ENCODE results near the gene MRPL2.
"Not testable (repeated sequence)": the region's sequence is repeated elsewhere in the genome, so short reads cannot be mapped to it uniquely, and the experiment has no call there.

MRPL2 gene

DNA sequence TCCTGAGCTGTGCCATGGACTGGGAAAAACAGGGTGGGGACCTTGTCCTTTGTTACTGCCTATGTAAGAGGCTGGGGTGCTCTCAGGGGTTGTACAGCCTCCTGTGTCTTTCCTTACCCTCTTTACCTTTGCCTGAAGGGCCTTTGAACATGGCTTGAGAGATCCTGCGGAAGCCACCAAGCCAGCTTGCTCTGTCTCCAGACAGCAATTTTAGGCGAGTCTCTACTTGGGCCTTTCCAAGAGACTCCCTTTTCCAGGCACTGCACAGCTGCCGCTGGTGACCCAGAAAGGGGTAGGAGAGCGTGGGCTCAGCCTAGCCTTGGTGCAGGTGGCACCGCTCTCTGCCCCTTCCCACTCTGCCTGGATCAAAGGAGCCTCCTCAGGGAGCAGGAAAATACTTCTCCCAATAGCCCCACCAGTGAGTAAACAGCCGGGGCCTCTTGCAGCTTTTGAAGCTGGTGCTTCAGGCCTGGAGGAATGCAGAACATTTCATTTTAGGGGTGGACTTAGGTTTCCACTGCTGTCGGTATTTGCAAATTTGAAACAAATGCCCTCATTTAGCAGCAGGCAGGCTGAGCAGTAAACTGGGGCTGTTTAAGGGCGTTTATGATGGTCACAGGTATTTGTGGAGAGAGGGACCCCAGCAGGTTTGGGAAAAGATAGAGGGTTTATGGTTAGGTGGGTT, 30.8 kb upstream of the MRPL2 start:
- Histone ChIP-seq H3K9ac (peak overlapping the region in 3 of 11 experiments; percentile 16 to 23 (median 17); a peak in 3 of 22 replicates), H3K9me3 (replicated peaks in 1 of 11) (no peaks in the 10 kb centered on the region), H3K4me3 (no peak overlapping the region), H3K36me3 (0 out of 22 replicates have a peak, but pooled peaks cover 0 to 6% (median 0%) of the 10 kb centered on the region in 11 experiments), H3K27me3 (no peaks in the 10 kb centered on the region), H4K20me1 (peaks cover 0 to 98% (median 77%) of the 10 kb centered on the region in 11 experiments; a peak in 17 of 22 replicates), H3K4me2 (peak overlapping the region in 10 of 11 experiments; percentile 4 to 40 (median 28); a peak in 13 of 22 replicates), H3K27ac (0 out of 22 replicates have a peak overlapping the region, but pooled peaks of 2 of the 11 experiments have one; percentile 7 to 11), H3K4me1 (peaks cover 20 to 61% (median 48%) of the 10 kb centered on the region in 10 experiments)
- no peak for TF ChIP-seq Cebpa-rat (IDR thresholded peaks at IDR 0.05)

DNA sequence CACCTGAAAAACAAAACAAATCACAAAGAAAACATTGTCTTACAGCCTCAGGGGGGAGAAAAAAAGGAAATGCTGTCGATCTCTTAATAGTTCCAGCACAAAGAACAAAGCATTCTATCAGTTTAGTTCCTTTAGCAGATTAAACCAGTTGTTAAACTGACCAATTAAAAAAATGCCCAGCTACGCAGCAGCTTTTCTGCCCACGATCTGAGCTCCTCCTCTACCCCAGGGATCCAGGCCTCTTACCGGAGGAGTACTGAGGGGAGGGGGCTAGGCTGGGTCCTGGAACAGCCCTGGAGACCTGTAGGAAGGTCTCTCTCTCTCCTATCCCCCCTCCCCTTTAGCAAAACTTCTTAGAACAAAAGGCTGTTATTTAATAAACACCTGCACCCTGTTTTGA, 30.2 kb upstream of the MRPL2 start:
- Histone ChIP-seq H3K36me3 (0 out of 22 replicates have a peak, but pooled peaks cover 0 to 6% (median 0%) of the 10 kb centered on the region in 11 experiments), H3K4me3 (no peak overlapping the region), H3K4me1 (peaks cover 20 to 63% (median 50%) of the 10 kb centered on the region in 10 experiments), H3K27ac (0 out of 22 replicates have a peak overlapping the region, but pooled peaks of 2 of the 11 experiments have one; percentile 7 to 11), H3K9ac (peak overlapping the region in 5 of 11 experiments; percentile 0 to 40 (median 17); a peak in 5 of 22 replicates), H3K4me2 (peak overlapping the region in 6 of 11 experiments; percentile 1 to 40 (median 27); a peak in 8 of 22 replicates), H3K27me3 (no peaks in the 10 kb centered on the region), H4K20me1 (peaks cover 0 to 99% (median 81%) of the 10 kb centered on the region in 11 experiments; a peak in 17 of 22 replicates), H3K9me3 (replicated peaks in 1 of 11) (no peaks in the 10 kb centered on the region)
- TF ChIP-seq Cebpa-rat (IDR thresholded peaks at IDR 0.05): no peak

DNA sequence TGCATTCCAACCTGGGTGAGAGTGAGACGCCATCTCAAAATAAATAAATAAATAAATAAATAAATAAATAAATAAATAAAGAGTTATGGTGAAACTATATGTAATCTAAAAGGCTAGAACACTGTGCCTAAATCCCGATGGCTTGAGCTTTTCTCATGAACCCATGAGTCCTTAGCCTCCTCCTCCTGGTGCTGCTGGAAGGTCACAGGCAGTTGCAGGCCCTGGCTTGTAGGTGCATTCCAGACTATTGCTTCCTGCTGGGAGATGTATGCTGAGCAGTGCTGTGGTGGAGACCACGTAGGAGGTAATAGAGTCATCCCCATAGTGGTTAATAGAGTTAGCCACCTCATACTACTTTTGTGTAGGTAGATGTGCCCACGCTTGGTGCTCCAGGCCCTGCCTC, 29.4 kb upstream of the MRPL2 start:
- Histone ChIP-seq H4K20me1 (peaks cover 0 to 100% (median 85%) of the 10 kb centered on the region in 11 experiments; a peak in 17 of 22 replicates), H3K27me3 (no peaks in the 10 kb centered on the region), H3K9ac (no peak overlapping the region; a peak in 1 of 22 replicates), H3K9me3 (replicated peaks in 1 of 11) (no peaks in the 10 kb centered on the region), H3K4me1 (peaks cover 21 to 60% (median 51%) of the 10 kb centered on the region in 10 experiments), H3K36me3 (0 out of 22 replicates have a peak, but pooled peaks cover 0 to 4% (median 0%) of the 10 kb centered on the region in 11 experiments), H3K4me3 (no peak overlapping the region), H3K27ac (no peak overlapping the region), H3K4me2 (peak overlapping the region in 6 of 11 experiments; percentile 16 to 40 (median 28); a peak in 6 of 22 replicates)
- no peak for TF ChIP-seq Cebpa-rat (IDR thresholded peaks at IDR 0.05)

DNA sequence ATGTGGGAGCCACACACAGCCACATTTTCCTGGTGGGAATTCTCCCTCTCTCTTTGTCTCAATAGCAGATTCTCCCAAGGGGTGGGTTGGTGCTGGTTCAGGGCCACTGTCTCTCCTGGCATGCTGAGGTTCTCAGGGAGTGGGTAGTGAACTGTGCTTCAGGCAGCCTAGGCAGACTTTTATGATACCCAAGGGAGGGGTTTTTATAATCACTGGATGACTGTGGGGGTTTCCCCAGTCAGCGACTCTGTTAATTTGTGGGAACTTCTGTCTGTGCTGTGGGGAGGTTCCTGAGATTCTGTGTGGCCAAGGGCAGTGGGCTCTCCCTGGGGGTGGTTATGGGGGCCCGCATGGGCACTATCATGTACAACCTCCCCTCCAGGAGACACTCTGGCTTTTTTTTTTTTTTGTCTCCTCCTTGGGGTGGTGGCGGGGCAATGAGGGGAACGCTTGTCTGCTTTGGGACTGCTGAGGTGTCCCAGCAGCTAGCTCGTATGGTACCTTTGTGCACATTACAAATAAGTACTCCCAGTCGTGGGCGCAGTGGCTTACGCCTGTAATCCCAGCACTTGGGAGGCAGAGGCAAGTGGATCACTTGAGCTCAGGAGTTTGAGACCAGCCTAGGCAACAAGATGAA, 26.9 kb upstream of the MRPL2 start:
- peak overlapping the region; percentile 9 to 55 (median 41); a peak in 19 of 22 replicates for H3K4me2 ChIP-seq
- TF ChIP-seq Cebpa-rat (IDR thresholded peaks at IDR 0.05): no peak
- H3K27ac ChIP-seq: peak overlapping the region in 3 of 11 experiments; percentile 6 to 26 (median 15); a peak in 3 of 22 replicates
- H3K4me1 ChIP-seq: peaks cover 27 to 70% (median 64%) of the 10 kb centered on the region in 10 experiments
- H3K36me3 ChIP-seq: 0 out of 22 replicates have a peak, but pooled peaks cover 0 to under 1% (median 0%) of the 10 kb centered on the region in 11 experiments
- no peaks in the 10 kb centered on the region for H3K9me3 ChIP-seq (replicated peaks in 1 of 11)
- no peaks in the 10 kb centered on the region for H3K27me3 ChIP-seq
- H3K9ac ChIP-seq: peak overlapping the region in 5 of 11 experiments; percentile 6 to 37 (median 13); a peak in 3 of 22 replicates
- peaks cover 0 to 100% (median 91%) of the 10 kb centered on the region in 11 experiments; a peak in 17 of 22 replicates for H4K20me1 ChIP-seq
- H3K4me3 ChIP-seq: no peak overlapping the region

DNA sequence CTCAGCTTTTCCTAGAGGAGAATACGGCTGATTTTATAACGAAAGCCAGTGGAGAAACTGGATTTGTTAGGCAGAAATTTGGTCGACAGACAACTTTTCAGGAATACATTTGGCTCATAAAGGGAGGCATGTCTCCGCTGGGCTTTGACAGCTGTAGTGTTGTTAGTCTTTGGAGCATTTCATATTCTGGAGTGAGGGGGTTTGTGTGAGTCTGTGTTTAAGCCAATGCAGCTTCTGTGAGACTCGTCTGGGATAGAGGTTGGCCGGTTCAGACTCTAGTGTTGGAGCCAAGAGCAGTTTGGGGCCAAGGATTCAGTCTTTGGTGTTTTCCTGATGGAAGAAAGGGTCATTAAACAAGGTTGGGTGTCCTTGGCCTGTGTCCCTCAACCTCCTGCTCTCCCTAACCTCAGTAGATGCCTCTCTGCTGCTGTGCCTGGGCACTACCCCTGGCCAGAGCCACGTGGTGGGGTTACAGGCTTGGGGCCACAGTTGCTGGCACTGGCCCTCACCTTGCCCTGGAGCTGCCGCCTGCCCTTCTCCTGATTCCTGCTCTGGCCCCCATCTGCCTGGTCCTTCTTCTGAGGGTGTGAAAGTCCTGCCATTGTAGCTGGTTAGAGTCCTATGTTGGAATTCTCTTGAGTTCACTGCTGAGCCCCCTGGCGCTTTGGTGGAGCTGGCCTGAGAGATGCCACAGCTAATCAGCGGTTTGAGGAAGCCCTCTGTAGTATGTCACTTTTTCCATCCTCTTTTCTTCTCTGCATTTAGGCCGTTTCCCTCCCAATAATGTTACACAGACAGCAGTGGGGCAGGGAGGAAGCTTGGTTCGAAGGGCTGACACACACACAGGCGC, 23.8 kb upstream of the MRPL2 start:
- peaks cover 22 to 63% (median 58%) of the 10 kb centered on the region in 10 experiments for H3K4me1 ChIP-seq
- no peak for TF ChIP-seq Cebpa-rat (IDR thresholded peaks at IDR 0.05)
- no peak overlapping the region for H3K4me3 ChIP-seq
- no peaks in the 10 kb centered on the region for H3K27me3 ChIP-seq
- peak overlapping the region; percentile 6 to 54 (median 33); a peak in 17 of 22 replicates for H3K4me2 ChIP-seq
- peaks cover 0 to 9% (median 0%) of the 10 kb centered on the region in 11 experiments; a peak in 2 of 22 replicates for H3K36me3 ChIP-seq
- peak overlapping the region in 3 of 11 experiments; percentile 14 to 40 (median 28); a peak in 4 of 22 replicates for H3K9ac ChIP-seq
- peak overlapping the region in 4 of 11 experiments; percentile 12 to 38 (median 22); a peak in 1 of 22 replicates for H3K27ac ChIP-seq
- peaks cover 0 to 100% (median 81%) of the 10 kb centered on the region in 11 experiments; a peak in 16 of 22 replicates for H4K20me1 ChIP-seq
- H3K9me3 ChIP-seq (replicated peaks in 1 of 11): no peaks in the 10 kb centered on the region

DNA sequence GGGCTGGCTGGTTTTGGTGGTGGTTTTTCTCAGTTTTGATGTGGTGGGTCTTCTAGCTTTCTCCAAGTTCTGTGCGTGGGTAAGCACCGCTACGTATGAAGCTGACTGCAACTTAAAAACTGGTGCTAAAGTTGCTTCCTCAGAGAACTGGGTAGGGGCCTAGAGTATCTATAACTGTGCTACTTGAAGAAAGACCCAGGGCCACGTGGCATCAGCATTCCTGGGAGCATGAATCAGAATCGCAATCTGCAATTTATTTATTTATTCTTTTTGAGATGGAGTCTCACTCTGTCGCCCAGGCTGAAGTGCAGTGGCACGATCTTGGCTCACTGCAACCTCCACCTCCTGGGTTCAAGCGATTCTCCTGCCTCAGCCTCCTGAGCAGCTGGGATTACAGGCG, 22.7 kb upstream of the MRPL2 start:
- H3K4me3 ChIP-seq; H3K27me3 ChIP-seq; H3K36me3 ChIP-seq; H3K9me3 ChIP-seq (replicated peaks in 1 of 11); H3K27ac ChIP-seq; H3K9ac ChIP-seq: not testable (repeated sequence)
- H4K20me1 ChIP-seq: peaks cover 0 to 98% (median 77%) of the 10 kb centered on the region in 11 experiments; a peak in 16 of 22 replicates
- H3K4me2 ChIP-seq: peak overlapping the region in 5 of 11 experiments; percentile 14 to 38 (median 24); a peak in 9 of 22 replicates
- peaks cover 32 to 73% (median 67%) of the 10 kb centered on the region in 10 experiments for H3K4me1 ChIP-seq

DNA sequence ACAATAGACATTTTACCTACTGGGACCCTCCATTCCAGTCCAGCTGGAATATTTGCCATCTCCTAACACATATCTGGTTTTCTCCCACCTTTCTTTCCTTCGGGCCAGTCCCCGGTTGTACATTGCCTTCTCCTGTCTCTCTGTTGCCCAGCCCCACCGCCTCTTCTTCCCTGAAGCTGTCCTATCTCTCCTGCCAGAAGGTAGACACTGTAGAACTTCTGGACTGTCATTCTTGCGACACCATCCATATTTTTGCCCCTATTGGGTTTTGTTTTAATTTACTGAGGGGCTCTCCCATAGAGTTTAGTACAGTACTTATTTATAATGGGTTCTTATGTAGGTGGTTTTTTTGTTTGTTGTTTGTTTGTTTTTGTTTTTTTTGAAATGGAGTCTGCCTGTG, 21.8 kb upstream of the MRPL2 start:
- peak in 1 of 11 experiments; percentile 40; a peak in 1 of 22 replicates for TF ChIP-seq Cebpa-rat (IDR thresholded peaks at IDR 0.05)
- H3K9ac ChIP-seq: no peak overlapping the region
- H3K4me2 ChIP-seq: peak overlapping the region in 4 of 11 experiments; percentile 14 to 25 (median 20); a peak in 3 of 22 replicates
- peaks cover 0 to 92% (median 68%) of the 10 kb centered on the region in 11 experiments; a peak in 16 of 22 replicates for H4K20me1 ChIP-seq
- H3K36me3 ChIP-seq: peaks cover 0 to 9% (median 0%) of the 10 kb centered on the region in 11 experiments; a peak in 2 of 22 replicates
- no peak overlapping the region for H3K27ac ChIP-seq
- no peak overlapping the region for H3K4me3 ChIP-seq
- H3K9me3 ChIP-seq (replicated peaks in 1 of 11): no peaks in the 10 kb centered on the region
- peaks cover 30 to 68% (median 61%) of the 10 kb centered on the region in 10 experiments for H3K4me1 ChIP-seq
- no peaks in the 10 kb centered on the region for H3K27me3 ChIP-seq

DNA sequence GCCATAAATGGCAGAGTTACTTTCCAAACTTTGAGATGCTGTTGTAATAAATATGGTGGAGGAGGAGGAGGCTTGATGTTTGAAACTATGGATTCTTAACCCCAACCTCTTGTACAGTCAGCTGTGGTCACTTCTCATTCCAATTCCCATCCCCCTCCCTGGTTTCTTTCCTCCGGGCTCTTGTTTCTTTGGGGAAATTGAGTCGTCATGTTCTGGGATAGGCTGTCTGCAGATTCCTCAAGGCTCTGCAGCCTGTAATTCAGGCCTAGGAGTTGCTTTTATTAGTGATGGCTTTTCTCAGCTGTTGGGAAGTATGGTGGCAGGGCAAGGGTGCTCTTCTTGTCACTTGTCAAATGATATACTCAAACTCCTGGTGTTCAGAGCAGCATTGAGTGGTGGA, 19.5 kb upstream of the MRPL2 start:
- no peak overlapping the region for H3K9ac ChIP-seq
- no peak overlapping the region for H3K4me3 ChIP-seq
- peaks cover 0 to 10% (median 0%) of the 10 kb centered on the region in 11 experiments; a peak in 6 of 22 replicates for H3K36me3 ChIP-seq
- H3K27me3 ChIP-seq: no peaks in the 10 kb centered on the region
- H4K20me1 ChIP-seq: peaks cover 0 to 70% (median 50%) of the 10 kb centered on the region in 11 experiments; a peak in 16 of 22 replicates
- H3K9me3 ChIP-seq (replicated peaks in 1 of 11): no peaks in the 10 kb centered on the region
- H3K27ac ChIP-seq: no peak overlapping the region
- H3K4me1 ChIP-seq: peaks cover 22 to 64% (median 56%) of the 10 kb centered on the region in 10 experiments
- no peak for TF ChIP-seq Cebpa-rat (IDR thresholded peaks at IDR 0.05)
- H3K4me2 ChIP-seq: peak overlapping the region in 10 of 11 experiments; percentile 85 to 97 (median 93); a peak in 11 of 22 replicates

Measured in BLaER1 treated with 17β-estradiol and CSF1 and Interleukin-3, amounts not matched to agents 10 nM and 100 nM (cell line).